GM21576 (cell line): ENCODE measurements around the gene SLC38A3.

Experiments
- ATAC-seq: cut with Tn5 transposase; IDR thresholded peaks from one replicate; pipeline ENCODE4 v1.9.1; 2021; ENCODE audit warnings: mild to moderate bottlenecking, moderate library complexity; ENCODE audit not compliant: unreplicated experiment

SLC38A3 gene

GRCh38 chr3:50168791-50169190 lies 36.3 kb upstream of the SLC38A3 start:
- no peak for ATAC-seq

GRCh38 chr3:50169232-50169832 lies 35.7 kb upstream of the SLC38A3 start:
- no peak for ATAC-seq

GRCh38 chr3:50169858-50170257 lies 35.2 kb upstream of the SLC38A3 start:
- no peak for ATAC-seq

- ATAC-seq, result no peak
These were observed 34.4 kb upstream of the SLC38A3 start for GRCh38 chr3:50170689-50171088.

- ATAC-seq, result no peak
These were observed 33.4 kb upstream of the SLC38A3 start for GRCh38 chr3:50171540-50172301.

GRCh38 chr3:50172626-50173220 lies 32.3 kb upstream of the SLC38A3 start:
- no peak for ATAC-seq

- no peak for ATAC-seq
These were observed 31.2 kb upstream of the SLC38A3 start for GRCh38 chr3:50173685-50174516.

- ATAC-seq, result no peak
These were observed 30.6 kb upstream of the SLC38A3 start for GRCh38 chr3:50174517-50174895.

- ATAC-seq, result no peak
These were observed 30.0 kb upstream of the SLC38A3 start for GRCh38 chr3:50174947-50175524.

- no peak for ATAC-seq
These were observed 27.7 kb upstream of the SLC38A3 start for GRCh38 chr3:50177346-50177745.

GRCh38 chr3:50179710-50180109 lies 25.4 kb upstream of the SLC38A3 start:
- ATAC-seq, result no peak

- no peak for ATAC-seq
These were observed 23.1 kb upstream of the SLC38A3 start for GRCh38 chr3:50181985-50182384.

- ATAC-seq, result no peak
These were observed 22.5 kb upstream of the SLC38A3 start for GRCh38 chr3:50182533-50183099.

GRCh38 chr3:50183755-50184154 lies 21.3 kb upstream of the SLC38A3 start:
- ATAC-seq, result no peak

- no peak for ATAC-seq
These were observed 20.7 kb upstream of the SLC38A3 start for GRCh38 chr3:50184242-50184978.

- no peak for ATAC-seq
These were observed 19.8 kb upstream of the SLC38A3 start for GRCh38 chr3:50185230-50185629.

GRCh38 chr3:50186096-50186495 lies 19.0 kb upstream of the SLC38A3 start:
- ATAC-seq, result no peak

GRCh38 chr3:50187750-50188149 lies 17.3 kb upstream of the SLC38A3 start:
- no peak for ATAC-seq

- no peak for ATAC-seq
These were observed 15.8 kb upstream of the SLC38A3 start for GRCh38 chr3:50189274-50189673.

- no peak for ATAC-seq
These were observed 15.1 kb upstream of the SLC38A3 start for GRCh38 chr3:50189989-50190388.
